ENCODE measurements around the gene KCTD5.
"Not testable (repeated sequence)": the region's sequence is repeated elsewhere in the genome, so short reads cannot be mapped to it uniquely, and the experiment has no call there.

DNA sequence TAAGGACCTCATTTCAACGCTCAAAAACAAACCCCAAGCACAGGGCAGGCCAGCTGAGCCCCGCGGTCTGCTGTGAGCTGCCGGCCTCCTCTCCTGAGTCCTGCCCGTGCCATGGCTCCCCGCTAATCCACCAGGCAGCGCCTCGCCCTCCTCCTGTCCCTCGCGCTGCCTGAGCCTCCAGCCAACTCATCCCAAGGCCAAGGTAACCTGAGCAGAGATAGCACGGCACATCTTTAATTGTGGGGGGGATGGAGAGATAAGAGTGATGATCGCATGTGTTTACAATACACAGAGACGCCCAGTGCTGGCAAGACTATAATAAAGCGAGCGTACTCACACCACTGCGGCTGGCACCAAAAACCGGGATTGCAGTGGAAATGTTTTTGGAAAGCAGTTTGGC lies 39.8 kb upstream of the KCTD5 start:
- TF ChIP-seq, protein P1, sequence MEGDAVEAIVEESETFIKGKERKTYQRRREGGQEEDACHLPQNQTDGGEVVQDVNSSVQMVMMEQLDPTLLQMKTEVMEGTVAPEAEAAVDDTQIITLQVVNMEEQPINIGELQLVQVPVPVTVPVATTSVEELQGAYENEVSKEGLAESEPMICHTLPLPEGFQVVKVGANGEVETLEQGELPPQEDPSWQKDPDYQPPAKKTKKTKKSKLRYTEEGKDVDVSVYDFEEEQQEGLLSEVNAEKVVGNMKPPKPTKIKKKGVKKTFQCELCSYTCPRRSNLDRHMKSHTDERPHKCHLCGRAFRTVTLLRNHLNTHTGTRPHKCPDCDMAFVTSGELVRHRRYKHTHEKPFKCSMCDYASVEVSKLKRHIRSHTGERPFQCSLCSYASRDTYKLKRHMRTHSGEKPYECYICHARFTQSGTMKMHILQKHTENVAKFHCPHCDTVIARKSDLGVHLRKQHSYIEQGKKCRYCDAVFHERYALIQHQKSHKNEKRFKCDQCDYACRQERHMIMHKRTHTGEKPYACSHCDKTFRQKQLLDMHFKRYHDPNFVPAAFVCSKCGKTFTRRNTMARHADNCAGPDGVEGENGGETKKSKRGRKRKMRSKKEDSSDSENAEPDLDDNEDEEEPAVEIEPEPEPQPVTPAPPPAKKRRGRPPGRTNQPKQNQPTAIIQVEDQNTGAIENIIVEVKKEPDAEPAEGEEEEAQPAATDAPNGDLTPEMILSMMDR (IDR thresholded peaks at IDR 0.05) = not testable (repeated sequence)
- TF ChIP-seq POLR2A (IDR thresholded peaks at IDR 0.05) = not testable (repeated sequence)
